IPS DF 4.7 (cell line): ENCODE data around the gene KRT8.
"Not testable (repeated sequence)": the region's sequence is repeated elsewhere in the genome, so short reads cannot be mapped to it uniquely, and the experiment has no call there.

Experiments used
- DNase-seq: peaks from one replicate; pipeline ENCODE4 v3.0.0-alpha.2; 2013; ENCODE audit warnings: low spot score; ENCODE audit errors: extremely low read depth

The KRT8 gene

GRCh38 chr12:52904509-52905300 is at the start of gene KRT8:
Gene KRT8, minus strand, starts transcription at chr12:52905076. Its CDS starts 95 bp downstream, at chr12:52904981.
- DNase-seq = not testable (repeated sequence)

DNA sequence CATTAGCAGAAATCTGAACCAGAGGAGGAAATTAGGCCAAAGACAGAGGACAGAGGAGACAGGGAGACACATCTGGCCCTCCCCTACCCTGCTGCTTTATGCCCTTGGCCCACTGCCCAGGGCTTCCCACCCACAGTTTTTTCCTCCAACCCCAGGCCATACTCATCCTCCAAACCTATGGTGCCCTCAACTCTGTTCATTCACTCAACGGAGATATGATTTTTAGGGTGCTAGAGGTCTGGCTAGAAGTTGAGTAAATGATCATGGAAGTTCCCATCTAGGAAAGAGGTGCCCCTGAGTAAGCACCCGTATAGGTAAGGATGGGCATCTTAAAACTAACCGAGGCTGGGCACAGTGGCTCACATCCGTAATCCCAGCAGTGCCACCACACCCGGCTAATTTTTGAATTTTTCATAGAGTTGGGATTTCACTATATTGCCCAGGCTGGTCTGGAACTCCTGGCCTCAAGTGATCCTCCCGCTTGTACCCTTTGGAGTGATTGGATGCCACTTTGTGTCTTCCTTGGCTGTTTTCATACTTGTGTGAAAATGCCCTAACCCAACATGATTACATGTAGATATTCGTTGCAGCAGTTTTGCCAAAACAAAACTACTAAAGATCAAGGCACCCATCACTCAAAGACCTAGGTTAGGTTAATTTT is 48.4 kb upstream of the KRT8 start:
- DNase-seq = no peak

GRCh38 chr12:52952076-52952801 is 47.4 kb upstream of the KRT8 start:
- no peak for DNase-seq

DNA sequence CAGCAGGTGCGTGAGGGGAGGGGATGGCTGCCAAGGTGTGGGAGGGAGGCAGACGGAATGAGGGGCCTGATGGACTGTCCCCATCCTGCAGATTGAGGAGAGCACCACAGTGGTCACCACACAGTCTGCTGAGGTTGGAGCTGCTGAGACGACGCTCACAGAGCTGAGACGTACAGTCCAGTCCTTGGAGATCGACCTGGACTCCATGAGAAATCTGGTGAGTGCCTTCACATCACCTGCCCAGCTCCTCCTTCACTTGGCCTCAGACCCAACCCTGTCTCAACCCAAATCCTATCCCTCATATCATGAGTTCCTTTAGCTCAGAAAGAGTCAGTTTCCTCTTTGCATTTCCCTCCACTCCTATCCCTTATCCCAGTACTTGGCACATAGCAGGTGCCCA is 46.8 kb upstream of the KRT8 start:
- DNase-seq = no peak

GRCh38 chr12:52951126-52951525 is 46.2 kb upstream of the KRT8 start:
- no peak for DNase-seq

- DNase-seq = no peak
Measured at GRCh38 chr12:52950553-52950952, 45.7 kb upstream of the KRT8 start.

GRCh38 chr12:52949413-52950331 is 44.8 kb upstream of the KRT8 start:
- no peak for DNase-seq

DNA sequence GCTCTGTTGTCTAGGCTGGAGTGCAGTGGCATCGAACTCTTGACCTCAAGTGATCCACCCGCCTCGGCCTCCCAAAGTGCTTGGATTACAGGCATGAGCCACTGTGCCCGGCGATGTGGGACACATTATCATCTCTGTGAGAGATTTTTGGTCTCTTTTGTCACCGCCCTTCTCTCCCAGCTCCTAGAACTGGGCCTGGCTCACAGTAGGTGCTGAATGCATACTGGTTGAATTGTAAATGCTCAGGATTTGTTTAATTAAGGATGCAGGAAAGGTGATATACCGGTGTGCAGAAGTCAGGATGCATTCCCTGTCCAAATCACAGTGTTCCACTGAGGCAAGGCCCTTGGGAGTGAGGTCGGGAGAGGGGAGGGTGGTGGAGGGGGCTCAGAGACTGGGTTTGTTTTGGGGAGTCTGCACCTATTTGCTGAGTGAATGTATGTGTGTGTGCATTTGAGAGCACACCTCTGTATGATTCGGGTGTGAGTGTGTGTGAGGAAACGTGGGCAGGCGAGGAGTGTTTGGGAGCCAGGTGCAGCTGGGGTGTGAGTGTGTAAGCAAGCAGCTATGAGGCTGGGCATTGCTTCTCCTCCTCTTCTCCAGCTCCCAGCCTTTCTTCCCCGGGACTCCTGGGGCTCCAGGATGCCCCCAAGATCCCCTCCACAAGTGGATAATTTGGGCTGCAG is 43.0 kb upstream of the KRT8 start:
- DNase-seq = no peak

DNA sequence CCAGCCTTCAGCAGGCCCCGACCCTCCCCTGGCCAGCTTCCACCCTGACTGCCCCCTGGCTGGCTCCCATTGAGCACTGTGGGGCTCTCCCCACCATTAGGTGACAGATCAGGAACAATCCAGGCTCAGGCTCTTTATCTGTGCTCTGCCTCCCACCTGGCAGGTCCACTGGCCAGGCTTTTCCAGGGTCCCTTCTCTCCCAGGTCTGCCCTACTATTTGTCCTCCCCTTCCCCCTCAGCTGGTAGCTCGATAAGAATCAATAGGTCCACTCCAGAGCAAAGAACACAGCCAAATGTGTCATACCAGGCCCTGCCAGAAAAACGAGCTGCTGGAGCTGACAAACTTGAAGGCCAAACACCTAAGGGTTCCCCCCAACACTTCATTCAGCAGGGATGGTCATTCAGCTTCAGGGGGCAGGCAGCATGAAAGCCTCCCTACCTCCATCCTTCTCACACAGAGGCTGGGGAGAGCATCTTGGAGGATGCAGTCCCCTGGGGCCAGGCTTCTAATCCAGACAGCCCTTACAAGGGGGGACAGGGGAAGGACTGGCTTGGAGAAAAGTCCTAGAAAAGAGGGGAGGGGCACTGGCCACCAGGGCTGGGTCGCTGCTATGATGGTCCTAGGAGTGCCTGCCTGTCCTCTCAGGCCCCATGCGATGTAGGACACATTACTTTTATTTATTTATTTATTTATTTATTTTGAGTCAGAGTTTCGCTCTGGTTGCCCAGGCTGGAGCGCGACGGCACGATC is 42.1 kb upstream of the KRT8 start:
- DNase-seq = no peak

DNA sequence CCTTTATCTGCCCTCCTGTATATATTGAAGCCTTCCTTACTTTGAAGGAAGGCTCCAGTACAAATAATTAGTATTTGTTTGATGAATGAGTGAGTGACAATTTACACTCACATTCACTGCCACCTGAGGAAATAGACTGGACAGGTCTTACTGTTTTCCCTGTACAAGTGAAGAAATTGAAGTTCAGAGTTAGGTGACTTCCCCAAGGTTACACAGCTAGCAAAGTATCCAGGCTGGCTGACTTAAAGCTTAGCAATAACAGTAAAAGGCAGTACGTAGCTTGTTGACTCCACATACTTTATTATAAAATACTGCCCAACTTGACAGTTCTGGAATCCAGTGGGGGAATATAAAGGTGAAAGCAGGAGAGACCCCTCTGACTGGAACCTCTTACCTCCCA is 41.5 kb upstream of the KRT8 start:
- no peak for DNase-seq

GRCh38 chr12:52945389-52946232 is 40.7 kb upstream of the KRT8 start:
- DNase-seq = peak; percentile 92

DNA sequence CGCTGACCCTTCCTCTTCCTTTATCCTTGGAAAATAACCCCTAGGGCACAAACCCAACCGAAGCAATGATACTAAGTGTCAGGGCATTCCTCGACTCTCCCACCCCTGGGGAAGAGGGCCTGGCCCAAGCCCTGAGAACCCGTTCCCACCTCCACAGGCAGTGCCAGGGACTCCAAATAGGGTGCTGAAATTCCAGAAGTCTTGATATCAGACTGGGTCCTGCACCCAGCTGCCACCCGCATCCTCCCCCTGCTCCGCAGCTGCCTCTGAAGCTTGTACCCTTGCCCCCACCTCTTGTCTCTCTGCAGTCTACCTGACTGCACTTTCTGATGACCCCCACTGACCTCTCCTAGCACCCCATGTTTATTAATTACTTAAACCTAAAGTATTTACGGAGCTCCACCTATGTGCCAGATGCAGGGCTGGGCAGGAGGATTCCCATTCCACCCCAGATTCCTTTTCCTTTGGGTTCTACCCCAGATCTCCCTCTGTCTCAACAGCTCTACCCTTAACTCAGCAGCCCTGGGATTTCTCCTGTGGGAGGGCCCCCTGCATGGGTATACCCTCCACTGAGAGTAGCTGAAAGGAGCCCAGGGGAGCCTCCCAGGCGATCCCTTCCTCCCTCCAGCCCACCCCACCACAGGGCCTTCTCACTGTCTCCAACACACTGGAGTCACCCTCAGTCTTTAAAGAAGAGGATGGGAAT is 40.0 kb upstream of the KRT8 start:
- DNase-seq = no peak

- no peak for DNase-seq
Measured at GRCh38 chr12:52942901-52943181, 38.0 kb upstream of the KRT8 start.

DNA sequence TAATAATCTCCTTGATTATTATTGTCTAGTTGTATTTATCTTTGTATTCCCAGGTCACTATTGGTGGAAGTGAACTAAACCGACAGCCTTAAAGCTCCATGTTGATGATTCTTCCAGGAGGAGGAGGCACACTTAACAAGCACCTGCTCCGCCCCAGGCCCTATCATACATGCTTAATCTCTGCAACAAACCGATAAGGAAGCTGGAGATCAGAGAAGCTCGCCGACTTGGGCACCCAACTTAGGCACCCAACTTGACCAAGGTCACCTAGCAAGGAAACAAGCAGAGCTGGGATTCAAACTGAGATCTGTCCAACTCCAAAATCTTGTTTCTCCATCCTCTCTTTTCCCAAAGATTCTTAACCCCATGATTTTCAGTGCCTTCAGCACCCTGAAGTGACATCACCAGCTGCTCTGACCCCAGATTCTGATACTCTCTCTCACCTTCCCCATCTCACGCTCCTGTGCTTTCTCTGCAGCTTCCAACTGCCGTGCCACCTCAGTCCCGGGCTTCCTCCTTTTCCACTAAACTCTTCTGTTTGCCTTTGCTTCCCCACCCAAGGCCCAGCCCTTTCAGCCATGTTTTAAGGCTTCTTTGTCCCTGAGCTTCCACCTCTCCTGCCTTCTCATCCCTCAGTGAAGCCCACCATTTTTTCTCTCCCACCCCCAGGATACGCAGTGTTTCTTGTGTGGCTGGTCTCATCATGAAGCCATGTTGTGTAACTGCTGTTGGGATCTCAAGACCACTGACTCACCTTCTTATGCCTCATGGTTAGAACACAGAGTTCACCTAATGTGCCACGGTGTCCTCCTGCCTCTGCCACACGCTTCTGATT is 37.4 kb upstream of the KRT8 start:
- DNase-seq = no peak

GRCh38 chr12:52929538-52929937 is 24.7 kb upstream of the KRT8 start:
- no peak for DNase-seq

GRCh38 chr12:52927964-52928363 is 23.1 kb upstream of the KRT8 start:
- no peak for DNase-seq

DNA sequence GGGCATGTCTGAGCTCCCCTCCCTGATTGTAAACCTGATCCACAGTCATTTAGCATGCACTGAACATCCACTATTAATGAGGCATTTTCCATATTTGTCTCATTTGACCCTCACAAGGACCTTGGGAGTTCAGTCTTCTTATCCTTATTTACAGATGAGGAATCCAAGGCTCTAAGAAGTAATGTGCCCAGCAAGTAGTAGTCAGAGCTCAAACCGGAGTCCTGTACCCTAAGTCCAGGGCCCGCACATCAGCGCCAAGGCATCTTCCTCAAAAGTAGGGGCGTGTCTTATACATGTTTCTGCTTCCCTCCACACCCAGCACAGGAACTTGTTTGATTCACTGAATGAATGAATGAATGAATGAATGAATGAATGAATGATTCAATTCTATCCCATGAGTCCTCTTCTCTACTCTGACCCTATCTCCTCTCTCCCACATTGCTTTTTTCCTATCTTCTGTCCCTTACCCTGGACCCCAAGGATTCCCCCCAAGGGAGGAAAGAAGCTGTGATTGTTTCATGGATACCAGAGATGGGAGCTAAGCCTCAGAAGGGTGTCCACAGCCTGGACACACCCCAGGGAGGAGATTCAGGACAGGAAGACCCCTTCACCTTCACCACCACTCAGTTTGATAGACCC is 21.8 kb upstream of the KRT8 start:
- no peak for DNase-seq
